ENCODE results near the gene B4GALT5.
A peak's percentile ranks its signal among the peaks of the same experiment; 100 is the strongest.
"Not testable (repeated sequence)": the region's sequence is repeated elsewhere in the genome, so short reads cannot be mapped to it uniquely, and the experiment has no call there.

B4GALT5 gene

DNA sequence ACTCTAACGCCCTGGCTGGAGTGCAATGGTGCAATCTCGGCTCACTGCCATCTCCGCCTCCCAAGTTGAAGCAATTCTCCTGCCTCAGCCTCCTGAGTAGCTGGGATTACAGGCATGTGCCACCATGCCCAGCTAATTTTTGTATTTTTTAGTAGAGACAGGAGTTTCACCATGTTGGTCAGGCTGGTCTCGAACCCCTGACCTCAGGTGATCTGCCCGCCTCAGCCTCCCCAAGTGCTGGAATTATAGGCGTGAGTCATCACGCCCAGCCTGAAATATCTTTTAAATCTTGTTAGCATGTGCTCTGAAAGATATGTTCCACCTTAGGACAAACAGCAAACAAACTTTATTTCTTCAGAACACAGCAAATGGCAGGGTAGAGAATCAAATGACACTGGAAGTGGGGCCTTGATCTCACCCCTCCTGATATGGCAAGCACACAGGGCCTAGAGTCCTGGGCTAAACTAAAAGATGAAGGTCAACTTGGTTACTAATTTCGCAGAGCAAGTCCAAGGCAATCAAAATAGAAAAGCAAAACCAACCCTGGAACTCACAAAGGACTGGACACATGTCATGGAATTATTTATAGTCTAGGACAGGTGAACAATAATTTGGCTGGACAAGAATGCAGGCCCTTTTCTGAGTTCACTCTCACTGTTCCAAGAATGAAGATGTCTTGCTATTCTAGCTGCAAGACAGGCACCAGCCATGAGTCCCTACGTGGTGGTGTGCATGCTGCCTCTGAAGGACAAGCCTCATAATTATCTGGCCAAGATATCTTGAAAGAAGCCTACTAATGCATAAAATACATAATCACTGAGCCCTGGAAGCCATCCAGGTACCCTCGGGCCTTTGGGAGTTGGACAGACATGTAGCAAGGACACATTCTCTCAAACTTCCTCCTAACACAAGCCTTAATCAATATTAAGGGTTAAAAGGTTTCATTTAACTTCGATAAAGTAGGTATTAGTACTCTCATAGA is 35.6 kb downstream of the B4GALT5 start:
- no peak for DNase-seq

DNA sequence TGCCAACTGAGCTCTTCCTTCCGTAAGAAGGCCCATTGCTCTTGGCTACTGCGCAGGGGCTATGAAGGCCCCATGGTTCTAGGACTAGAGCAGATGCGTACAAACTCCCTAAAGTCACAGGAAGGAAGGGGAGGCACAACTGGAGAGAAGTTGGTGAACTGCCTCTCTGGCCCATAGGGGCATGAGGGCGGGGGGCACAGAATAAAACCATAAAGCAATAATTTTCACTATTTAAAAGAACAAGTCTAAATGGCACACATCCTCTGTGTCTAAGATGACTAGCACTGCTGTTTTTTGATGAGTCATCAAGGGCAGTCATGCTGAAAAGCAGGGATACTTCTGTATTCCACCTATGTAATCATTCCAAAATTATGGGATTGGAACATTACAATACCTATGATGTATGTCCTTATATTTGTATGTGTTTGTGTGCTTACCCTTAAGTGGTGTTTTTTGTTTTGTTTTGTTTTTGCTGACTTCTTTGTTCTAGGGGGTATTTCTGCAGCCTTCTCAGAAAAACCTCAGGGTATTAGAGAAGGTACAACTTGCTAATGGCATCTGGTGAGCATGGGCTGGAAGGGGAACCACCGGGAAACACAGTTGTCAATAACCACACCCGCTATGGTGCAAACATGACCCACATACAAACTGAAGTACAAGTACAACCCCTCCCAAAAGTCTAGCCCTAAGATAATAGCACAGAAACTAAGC is 36.9 kb downstream of the B4GALT5 start:
- peak; percentile 57 for DNase-seq

DNA sequence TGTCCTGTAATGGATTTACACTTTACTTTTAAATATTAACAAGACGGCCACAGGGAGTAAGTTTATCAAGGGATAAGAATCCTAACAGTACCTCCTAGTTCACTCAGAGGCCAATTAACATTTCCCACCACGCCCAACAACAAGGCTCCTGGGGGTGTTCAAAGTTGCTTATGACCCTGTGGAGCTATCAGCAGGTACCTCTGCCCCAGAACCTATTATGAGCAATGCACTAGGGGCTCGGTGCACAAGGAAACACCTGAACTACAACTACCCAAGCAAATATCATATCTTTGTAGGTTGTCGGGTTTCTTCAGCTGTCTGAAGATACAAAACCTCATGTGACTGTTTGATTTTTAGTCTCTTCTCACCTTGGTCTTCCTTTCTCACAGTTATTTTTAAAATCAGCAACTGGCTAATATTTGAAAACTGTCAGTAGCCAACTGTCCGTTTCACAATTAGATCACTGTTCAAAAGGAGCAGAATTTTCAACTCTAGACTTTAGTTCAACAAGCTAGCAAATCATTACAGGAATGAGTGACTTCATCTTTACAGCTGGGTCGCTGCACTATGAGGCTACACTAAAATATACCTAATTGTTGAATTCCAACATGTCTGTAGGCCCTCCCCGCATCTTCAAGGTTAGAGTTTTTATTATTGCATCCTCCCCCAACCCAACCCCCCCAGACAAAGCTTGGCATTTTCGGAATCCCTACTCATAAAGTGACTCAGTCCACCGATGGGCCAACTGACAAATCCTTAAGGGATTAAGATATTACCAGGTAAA is 38.1 kb downstream of the B4GALT5 start:
- DNase-seq, result peak; percentile 42

DNA sequence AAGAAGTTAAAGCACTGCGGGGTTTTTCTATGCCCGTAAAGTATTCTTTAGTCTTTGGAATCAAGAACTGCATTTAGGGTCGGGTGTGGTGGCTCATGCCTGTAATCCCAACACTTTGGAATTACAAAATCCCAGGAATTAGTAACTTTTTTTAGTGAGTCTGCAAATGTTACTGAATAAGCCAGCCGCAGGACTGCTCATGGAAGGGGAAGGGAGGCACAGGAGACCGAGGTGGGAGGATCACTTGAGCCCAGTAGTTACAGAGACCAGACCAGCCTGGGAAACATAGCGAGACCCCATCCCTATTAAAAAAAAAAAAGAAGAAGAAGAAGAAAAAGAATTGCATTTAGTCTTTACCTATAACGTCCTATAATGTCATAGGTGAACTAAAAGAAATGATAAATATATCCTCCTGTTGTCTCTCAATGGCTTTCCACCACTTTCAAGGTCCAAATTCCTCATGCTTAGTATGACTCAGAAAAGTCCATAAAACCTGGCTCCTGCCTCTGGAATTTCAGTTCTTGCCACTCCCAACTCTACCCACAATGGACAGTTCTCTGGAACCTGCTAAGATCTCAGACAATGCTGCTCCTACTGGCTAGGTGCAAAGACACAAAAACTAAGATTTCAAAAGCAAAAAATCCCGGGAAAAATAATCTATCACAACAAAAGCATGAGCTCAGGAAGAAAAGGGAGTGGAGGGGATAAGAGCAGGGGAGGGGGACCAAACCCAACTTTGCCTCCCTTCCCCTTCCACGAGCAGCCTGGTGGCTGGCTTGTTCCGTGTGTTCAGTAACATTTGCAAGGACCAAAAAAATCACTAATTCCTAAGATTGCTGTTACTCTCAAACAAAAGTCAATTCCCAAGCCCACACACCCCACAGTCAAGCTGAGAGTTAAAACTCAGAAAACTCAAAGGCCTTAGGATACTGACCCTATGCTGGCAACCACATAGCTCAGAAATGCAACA is 39.0 kb downstream of the B4GALT5 start:
- DNase-seq, result peak; percentile 91

DNA sequence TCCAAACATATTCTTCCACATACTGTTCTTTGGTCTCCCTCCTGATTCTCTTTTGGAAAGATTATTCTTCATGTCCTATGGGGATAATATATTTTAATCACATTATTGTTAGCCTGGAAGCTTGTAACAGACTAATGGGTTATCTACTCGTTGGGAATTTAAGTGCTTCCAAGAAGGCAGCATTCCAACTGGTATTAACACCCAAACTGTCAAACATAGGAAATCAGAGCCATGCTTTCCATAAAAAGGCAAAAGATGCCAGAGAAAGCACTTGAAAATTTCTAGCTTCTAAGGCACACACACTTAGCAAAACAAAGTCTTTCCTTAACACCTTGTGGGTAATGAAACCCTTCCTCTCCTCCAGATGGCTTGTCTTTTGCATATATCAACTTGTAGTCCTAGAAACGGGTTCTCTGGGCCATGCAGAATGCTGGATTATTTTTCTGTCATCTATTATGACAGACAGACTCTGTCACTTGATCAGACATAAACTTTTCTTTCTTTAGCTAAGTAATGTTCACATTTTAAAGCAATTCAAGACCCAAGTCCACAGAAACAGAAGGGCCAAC is 41.5 kb downstream of the B4GALT5 start:
- no peak for DNase-seq

DNA sequence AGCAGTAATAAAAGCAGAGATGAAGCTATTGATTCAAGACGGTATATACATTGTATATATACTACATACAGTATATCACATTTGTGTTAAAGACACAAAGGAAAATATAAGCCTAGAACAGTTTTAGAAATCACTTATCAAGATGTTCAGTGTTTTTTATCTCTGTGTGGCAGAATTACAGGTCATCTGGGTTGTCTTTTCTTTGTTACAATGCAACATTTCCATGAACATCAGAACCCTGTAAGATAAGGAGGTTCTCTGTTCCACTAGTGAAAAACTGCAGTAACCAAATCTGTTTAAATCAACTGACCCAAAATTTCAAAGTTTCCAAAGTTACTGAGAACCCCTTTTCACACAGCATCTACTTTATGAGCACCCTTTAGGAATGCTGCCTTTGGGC is 42.2 kb downstream of the B4GALT5 start:
- no peak for DNase-seq

DNA sequence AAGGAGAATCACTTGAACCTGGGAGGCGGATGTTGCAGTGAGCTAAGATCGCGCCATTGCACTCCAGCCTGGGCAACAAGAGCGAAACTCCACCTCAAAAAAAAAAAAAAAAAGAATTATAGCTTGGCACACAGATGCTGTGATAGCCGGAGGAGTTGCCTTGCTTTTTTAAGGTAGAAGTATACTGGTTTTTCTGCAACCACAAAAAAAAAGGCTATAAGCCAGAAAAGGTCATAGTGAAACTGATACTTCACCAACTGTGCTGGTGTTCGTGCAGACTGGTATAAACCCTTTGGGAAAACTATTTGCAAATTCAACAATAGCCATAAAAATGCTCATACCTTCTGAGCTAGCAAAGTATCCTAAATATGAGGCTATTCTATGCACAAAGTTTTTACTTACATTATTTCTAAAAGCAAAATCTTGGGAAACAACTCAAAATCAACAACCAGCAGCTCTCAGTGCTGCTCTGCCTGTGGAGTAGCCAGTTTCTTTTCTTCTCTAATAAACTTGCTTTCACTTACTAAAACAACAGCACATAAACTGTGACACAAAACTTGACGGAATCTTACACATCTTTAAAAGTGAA is 44.0 kb downstream of the B4GALT5 start:
- no peak for DNase-seq

DNA sequence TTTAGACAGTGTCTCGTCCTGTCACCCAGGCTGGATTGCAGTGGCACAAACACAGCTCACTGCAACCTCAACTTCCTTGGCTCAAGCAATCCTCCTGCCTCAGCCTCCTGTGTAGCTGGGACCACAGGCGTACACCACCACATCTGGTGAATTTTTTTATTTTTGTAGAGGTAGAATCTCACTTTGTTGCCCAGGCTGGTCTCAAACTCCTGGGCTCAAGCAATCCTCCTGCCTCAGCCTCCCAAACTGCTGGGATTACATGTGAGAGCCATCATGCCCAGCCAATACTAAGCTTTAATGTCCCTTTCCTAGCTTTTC is 44.8 kb downstream of the B4GALT5 start:
- DNase-seq, result not testable (repeated sequence)

DNA sequence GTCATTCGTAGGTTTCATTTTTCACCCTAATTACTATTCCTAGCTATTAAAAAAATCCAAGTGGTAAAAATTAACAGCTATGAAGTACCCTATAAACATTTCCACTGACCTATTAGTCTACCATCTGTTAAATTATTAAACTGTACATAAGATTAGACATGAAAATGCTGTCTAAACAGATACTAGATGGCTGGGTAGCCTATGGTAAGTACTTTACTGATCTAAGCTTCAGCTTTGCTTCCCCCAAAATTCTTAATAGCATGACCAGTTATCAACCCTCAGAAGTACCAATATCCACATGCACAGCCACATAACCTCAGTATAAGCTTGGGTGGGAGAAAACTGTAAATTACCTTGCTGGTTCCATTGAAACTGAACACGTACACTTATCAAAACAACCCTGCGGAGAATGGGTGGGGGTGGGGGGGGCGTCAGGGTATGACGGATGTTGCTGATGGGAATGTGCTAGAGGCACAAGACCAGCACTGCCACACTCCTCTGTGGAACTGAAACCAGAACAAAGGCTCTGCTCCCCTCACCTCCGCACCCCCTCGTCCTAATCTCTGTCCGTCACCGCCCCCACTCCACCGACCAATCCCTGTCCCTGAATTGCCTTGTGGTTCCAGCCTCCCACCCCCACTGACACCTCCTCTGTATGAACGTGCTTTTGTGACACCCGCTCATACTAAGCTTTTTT is 45.3 kb downstream of the B4GALT5 start:
- no peak for DNase-seq

DNA sequence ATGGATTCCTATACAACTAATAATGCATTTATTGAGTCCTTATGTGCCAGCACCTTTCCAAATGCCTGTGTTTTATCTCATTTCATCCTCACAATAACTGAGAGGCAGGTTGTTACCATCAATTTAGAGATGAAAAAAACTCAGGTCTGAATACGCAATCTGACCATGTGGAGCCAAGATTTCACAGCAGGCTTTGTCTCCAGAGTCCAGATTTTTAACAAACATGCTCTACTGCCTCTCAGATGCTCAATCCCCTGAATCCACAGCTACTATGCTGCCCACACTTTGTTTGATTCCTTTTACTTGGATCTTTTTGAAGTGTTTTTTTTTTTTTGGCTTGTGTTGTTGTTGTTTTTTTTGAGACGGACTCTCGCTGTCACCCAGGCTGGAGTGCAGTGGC is 46.8 kb downstream of the B4GALT5 start:
- no peak for DNase-seq

DNA sequence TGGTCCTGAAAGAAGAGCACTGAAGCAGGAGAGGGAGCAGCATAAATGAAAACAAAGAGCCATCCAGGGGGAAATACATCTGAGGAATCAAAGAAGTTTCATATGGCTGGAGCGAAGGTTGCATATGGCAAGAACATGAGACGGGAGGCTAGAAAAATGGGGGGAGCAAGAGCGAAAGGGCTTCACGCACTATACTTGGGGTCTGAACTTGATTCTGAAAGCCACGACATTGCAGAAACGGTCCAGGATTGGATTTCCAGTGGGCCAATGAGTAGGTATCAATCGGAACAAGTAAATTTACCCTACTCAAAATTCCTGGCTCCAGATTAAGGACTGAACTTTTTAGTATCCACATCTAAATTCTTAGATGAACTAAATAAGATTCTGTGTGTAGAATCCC is 47.9 kb downstream of the B4GALT5 start:
- no peak for DNase-seq

DNA sequence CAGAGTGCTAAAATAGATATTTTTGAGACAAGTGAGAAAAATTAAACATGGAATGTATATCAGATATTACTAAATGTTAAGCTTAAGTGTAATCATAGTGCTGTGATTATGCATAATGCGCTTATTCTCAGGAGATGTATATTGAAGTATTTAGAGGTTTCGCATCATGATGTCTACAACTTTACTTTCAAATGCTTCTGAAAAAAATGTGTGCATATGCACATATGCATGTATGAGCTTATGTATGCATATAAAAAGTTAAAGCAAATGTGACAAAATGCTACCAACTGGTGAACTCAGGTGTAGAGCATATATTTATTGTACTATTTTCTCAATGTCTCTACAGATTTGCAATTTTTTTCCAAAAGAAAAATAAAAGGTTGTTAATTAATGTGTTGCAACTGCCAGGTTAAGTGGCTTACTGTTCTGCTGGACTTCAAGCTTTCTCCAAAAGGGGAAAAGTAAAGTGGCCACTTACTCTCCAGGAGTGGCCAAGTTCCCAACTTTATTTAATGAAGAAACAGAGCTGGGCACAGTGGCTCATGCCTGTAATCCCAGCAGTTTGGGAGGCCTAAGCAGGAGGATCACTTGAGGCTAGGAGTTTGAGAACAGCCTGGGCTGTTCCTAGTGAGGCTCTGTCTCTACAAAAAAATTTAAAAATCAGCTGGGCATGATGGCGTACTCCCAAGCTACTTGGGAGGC is 48.9 kb downstream of the B4GALT5 start:
- no peak for DNase-seq

DNA sequence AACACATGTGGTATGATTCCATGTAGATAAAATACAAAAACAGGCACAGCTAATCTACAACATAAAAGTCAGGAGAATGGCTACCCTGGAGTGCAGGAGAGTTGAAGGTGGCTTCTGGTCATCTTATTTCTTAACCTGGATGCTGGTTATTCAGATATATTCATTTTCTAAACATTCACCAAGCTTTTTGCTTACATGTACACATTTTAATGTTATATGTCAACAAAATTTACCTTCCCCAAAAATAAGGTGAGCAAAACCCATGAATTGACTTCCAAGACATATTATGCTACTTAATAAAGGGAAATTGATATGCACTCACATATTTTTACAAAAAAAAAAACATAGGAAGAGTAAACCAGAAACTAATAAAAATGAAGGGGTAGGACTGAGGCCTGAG is 50.6 kb downstream of the B4GALT5 start:
- no peak for DNase-seq

DNA sequence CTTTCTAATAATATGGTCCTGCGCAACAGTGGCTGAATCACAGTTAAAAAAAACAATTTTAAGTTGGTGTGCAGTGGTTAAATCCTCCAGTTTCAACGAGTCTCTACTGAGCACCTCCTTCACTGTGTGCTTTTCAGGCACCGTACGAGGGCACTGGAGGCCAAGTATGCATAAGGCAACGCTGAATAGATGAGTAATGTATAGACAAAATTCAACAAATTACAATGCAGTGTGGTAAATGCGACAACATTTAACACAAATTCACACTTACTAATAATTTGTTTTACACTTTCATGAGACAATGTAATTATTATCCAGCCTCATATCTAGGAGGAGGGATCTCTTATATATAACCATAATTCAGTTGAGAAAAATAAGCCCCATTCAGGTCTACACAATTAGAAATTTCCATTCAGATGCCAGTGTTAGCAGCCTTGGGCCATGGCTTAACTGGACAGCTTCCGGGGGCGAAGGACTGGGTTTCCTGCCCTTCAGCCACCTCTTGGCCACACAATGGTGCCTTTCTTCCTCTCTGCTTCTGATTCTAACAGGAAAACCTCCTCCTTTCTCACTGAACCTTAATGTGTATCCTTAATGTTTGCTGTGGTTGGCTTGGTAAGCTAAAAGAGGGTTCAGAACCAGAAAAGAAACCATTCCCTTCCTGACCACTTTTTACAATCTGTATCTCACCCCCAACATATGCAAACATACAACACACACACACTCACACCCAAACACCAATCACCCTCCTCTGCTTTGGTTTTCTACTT is 51.9 kb downstream of the B4GALT5 start:
- no peak for DNase-seq

DNA sequence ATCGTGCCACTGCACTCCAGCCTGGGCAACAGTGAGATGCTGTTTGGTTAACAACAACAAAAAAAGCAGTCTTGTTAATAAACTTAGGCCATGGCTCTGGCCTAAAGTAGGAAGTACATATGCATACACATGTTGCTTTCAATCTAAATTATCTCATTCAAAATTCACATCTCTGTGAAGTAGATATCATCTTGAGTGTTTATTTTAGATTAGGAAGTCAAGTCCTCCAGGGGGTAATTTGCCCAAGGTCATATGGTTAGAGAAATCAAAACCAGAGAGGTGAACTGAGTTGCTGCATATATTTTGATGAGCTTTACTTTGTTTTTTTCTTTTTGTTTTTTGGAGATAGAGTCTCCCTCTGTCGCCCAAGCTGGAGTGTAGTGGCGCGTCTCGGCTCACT is 52.8 kb downstream of the B4GALT5 start:
- no peak for DNase-seq

DNA sequence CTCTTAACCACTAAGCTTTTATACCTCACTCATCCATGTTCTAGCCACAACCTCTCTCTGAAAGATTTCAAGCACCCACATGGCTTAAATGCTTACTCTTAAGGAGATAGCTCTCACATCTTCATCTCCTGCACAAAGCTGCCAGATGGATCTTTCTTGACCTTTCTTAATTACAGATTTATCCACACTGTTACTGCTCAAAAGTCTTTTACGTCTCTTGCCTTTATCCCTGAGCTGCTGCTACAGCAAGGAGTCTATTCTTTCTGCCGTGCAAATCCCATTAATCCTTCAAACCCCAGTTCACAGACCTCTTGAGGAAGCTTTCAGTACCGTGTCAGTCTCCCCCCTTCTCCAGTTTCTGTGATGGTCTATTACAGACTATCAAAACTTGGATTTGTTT is 54.6 kb downstream of the B4GALT5 start:
- no peak for DNase-seq

DNA sequence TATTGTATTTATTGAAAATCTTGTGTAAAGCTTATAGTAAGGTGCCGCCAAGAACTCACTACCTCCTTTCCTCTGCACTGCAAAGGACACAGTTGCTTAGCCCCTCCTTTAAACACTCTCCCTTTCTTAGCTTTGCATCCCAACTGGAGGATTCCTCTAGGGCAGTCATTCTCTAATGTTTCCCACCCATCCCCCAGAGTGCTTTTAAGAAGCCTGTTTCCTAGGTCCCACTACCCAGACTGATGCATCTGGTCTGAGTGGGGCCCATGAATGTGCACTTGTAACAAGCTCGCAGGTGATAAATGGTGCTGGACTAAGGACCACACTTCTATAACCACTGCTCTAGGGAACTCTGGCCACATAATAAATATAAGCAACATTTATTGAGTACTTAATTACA is 55.2 kb downstream of the B4GALT5 start:
- no peak for DNase-seq

DNA sequence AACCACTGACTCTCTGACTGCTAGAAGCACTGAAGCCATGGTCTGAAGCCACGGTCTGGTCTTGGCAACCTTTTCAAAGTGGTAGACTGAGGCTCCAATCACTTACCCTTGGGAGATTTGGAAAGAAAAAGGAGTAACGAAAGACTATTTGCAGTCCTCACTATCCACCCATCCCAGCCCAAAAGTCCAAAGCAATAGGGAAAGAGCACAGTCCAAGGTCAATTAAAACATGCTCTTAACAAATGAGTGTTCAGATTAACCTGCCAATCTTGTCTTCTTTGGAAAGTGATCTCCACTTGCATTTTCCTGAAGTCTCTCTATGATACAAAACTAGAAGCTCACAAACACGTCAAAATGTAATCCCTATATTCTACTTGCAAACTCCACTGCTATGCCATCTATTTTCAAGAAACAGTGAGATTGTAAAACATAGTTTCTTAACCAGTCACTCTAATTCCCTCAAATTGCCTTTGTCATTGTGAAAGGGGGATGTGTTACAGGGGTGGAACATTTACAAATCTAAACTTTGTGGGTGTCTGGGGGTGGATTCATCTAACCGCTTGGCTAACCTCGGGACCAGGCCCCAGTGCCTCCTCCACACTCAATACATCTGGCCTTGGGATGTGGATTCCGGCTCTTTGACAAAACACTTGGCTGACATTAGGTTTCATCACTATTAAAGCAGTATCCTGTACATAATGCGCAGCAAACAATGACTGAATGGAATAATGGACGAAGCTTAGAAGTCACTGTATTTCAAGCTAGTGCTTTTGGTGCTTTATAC is 56.4 kb downstream of the B4GALT5 start:
- no peak for DNase-seq

DNA sequence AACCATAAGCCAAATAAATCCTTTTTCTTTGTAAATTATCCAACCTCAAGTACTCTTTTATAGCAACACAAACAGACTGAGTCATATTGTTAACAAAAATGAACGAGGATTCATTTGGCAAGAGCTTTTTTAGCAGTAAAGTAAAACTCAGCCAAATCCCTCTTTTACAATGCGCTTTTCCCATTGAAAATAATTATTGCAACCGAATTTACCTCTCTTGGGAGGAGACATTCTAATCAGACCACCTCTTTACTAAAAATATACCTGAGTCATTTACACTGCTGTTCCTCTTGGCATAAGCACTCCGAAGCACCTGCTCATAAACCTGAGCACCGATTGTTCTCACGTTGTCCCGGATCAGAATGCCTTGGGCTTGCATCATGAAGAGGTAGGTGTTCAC is 57.4 kb downstream of the B4GALT5 start:
- no peak for DNase-seq

Data from NCI-H226 (cell line).